ENCODE results near the gene LBHD2.

The LBHD2 gene

GRCh38 chr14:103071544-103072251 is 12.3 kb upstream of the LBHD2 start:
- Histone ChIP-seq H3K79me2 (ENCODE audit: control insufficient read depth, low read length) (no peaks in the 10 kb centered on the region), H3K36me3 (ENCODE audit: control insufficient read depth, low read length) (no peaks in the 10 kb centered on the region), H3K4me3 (ENCODE audit: low read length) (no peak overlapping the region), H3K4me1 (ENCODE audit: control insufficient read depth, low read length) (peaks cover 8% of the 10 kb centered on the region), H4K20me1 (ENCODE audit: control insufficient read depth, insufficient read depth, low read depth, low read length) (no peaks in the 10 kb centered on the region), H3K27ac (ENCODE audit: low read depth, low read length) (no peak overlapping the region), H3K9me3 (ENCODE audit: control insufficient read depth, insufficient read depth, low read length) (no peaks in the 10 kb centered on the region), H3K4me2 (ENCODE audit: low read length) (no peak overlapping the region), H3K9me2 (replicated peaks; ENCODE audit: control insufficient read depth, low read length) (no peaks in the 10 kb centered on the region), H3F3A (ENCODE audit: control insufficient read depth, insufficient read depth) (no peaks in the 10 kb centered on the region), H3K27me3 (ENCODE audit: control insufficient read depth, low read length) (peaks cover 25% of the 10 kb centered on the region)
- no peak for TF ChIP-seq EZH2phosphoT487 (IDR thresholded peaks at IDR 0.05; ENCODE audit: borderline replicate concordance, low read length)
- TF ChIP-seq, protein P1, sequence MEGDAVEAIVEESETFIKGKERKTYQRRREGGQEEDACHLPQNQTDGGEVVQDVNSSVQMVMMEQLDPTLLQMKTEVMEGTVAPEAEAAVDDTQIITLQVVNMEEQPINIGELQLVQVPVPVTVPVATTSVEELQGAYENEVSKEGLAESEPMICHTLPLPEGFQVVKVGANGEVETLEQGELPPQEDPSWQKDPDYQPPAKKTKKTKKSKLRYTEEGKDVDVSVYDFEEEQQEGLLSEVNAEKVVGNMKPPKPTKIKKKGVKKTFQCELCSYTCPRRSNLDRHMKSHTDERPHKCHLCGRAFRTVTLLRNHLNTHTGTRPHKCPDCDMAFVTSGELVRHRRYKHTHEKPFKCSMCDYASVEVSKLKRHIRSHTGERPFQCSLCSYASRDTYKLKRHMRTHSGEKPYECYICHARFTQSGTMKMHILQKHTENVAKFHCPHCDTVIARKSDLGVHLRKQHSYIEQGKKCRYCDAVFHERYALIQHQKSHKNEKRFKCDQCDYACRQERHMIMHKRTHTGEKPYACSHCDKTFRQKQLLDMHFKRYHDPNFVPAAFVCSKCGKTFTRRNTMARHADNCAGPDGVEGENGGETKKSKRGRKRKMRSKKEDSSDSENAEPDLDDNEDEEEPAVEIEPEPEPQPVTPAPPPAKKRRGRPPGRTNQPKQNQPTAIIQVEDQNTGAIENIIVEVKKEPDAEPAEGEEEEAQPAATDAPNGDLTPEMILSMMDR (IDR thresholded peaks at IDR 0.05; ENCODE audit: low read depth, low read length, poor library complexity, severe bottlenecking), result no peak

DNA sequence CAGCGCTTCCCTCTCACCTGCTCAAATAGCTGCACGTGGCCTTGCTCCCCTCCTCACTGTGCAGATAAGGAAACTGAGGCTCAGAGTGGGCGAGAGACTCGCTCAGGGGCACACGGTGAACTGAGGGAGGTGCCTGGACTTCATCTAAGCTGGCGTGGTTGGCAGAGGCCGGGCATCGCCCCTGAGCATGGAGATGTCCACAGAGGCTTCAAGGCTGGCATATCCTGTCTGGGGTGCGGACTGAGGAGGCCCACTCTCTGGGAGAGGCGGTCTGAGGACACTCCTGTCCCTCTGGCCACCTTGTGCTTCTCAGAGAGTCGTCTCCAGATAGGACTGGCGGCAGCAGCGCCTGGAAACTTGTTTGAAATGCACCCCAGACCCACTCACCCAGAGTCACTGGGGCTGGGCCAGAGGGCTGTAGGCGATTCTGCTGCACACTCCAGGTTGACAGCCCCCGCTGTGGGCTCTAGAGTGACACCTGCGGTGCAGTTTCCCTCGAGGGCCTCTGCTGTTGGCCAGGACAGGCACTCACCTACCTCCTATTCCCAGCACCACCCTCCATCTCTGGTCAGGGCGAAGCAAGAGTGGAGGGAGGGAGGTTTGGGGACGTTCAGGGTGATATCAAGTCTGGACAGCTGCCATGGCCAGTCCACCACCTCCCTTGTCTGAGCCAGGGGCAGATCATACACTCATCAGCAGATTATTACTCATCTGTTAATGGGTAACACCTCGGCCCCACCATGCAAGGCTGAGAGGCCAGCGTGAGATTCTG is 11.2 kb upstream of the LBHD2 start:
- no peak overlapping the region for H3K4me3 ChIP-seq (ENCODE audit: low read length)
- no peak overlapping the region for H3K4me2 ChIP-seq (ENCODE audit: low read length)
- no peaks in the 10 kb centered on the region for H3K9me3 ChIP-seq (ENCODE audit: control insufficient read depth, insufficient read depth, low read length)
- no peaks in the 10 kb centered on the region for H3F3A ChIP-seq (ENCODE audit: control insufficient read depth, insufficient read depth)
- TF ChIP-seq EZH2phosphoT487 (IDR thresholded peaks at IDR 0.05; ENCODE audit: borderline replicate concordance, low read length), result no peak
- TF ChIP-seq, protein P1 (IDR thresholded peaks at IDR 0.05; ENCODE audit: low read depth, low read length, poor library complexity, severe bottlenecking), result no peak
- H4K20me1 ChIP-seq (ENCODE audit: control insufficient read depth, insufficient read depth, low read depth, low read length), result no peaks in the 10 kb centered on the region
- H3K9me2 ChIP-seq (replicated peaks; ENCODE audit: control insufficient read depth, low read length), result no peaks in the 10 kb centered on the region
- H3K4me1 ChIP-seq (ENCODE audit: control insufficient read depth, low read length), result peaks cover 8% of the 10 kb centered on the region
- H3K79me2 ChIP-seq (ENCODE audit: control insufficient read depth, low read length), result no peaks in the 10 kb centered on the region
- H3K27ac ChIP-seq (ENCODE audit: low read depth, low read length), result no peak overlapping the region
- peaks cover 25% of the 10 kb centered on the region for H3K27me3 ChIP-seq (ENCODE audit: control insufficient read depth, low read length)
- H3K36me3 ChIP-seq (ENCODE audit: control insufficient read depth, low read length), result no peaks in the 10 kb centered on the region

DNA sequence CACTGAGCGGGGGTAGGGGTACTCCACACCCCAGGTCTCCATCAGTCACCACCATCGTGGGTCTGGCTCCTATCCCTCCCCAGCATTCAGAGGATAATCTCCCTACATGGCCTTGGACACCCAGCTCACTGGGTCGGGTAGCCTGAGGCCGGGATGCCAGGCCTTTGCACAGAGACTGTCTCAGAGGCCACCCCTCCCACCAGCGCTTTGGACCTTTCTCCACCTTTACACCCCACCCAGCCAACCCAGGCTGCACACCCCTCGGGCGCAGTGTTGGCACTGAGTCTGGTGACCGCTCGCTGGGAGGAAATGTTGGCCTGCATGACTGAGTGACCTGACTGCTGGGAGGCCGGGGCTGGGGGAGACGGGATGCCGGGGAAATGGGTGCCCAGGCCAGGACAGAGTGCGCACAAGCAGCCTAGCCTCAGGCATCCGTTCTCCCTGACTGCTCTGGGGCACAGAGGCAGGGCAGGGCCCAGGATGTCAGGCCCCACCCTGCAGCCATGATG is 10.6 kb upstream of the LBHD2 start:
- Histone ChIP-seq H4K20me1 (ENCODE audit: control insufficient read depth, insufficient read depth, low read depth, low read length) (no peaks in the 10 kb centered on the region), H3K9me2 (replicated peaks; ENCODE audit: control insufficient read depth, low read length) (no peaks in the 10 kb centered on the region), H3K27ac (ENCODE audit: low read depth, low read length) (no peak overlapping the region), H3K4me2 (ENCODE audit: low read length) (no peak overlapping the region), H3K36me3 (ENCODE audit: control insufficient read depth, low read length) (no peaks in the 10 kb centered on the region), H3K4me3 (ENCODE audit: low read length) (no peak overlapping the region), H3K27me3 (ENCODE audit: control insufficient read depth, low read length) (peaks cover 25% of the 10 kb centered on the region), H3K9me3 (ENCODE audit: control insufficient read depth, insufficient read depth, low read length) (no peaks in the 10 kb centered on the region), H3K4me1 (ENCODE audit: control insufficient read depth, low read length) (peaks cover 9% of the 10 kb centered on the region), H3F3A (ENCODE audit: control insufficient read depth, insufficient read depth) (no peaks in the 10 kb centered on the region), H3K79me2 (ENCODE audit: control insufficient read depth, low read length) (no peaks in the 10 kb centered on the region)
- TF ChIP-seq, protein P1 (IDR thresholded peaks at IDR 0.05; ENCODE audit: low read depth, low read length, poor library complexity, severe bottlenecking), result no peak
- TF ChIP-seq EZH2phosphoT487 (IDR thresholded peaks at IDR 0.05; ENCODE audit: borderline replicate concordance, low read length), result no peak

Data from DOHH2 (cell line).